ENCODE results near the gene NFASC. TPM values are rescaled to one million over a fixed set of nuclear protein-coding genes. Genes with fewer than 3 reads are reported as not detected.

Gene NFASC
- total RNA-seq, 2 experiments from 2014 or later: not detected

DNA sequence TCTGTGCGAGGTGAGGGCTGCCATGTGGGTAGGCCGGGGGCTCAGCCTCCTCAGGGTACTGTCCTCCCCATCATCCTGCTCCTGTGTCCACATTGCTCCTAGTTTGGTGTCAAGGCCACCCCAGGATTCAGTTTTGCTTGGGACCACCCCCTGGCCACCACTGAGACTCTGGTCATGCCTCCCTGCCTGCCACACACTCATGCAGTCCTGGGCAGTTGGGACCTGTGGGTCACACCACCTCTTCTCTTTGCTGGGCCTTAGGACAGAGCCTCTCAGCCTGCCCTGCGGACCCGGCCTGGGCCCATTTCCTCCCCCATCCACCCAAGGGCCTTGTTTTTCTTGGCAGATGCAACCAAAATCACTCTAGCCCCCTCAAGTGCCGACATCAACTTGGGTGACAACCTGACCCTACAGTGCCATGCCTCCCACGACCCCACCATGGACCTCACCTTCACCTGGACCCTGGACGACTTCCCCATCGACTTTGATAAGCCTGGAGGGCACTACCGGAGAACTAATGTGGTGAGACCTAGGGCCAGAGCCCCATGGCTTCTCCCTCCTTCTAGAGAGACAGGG lies 194.2 kb downstream of the NFASC start:
- H3K4me3 Mint-ChIP-seq: no peak overlapping the region
- CTCF ChIA-PET: no interaction called here
- POLR2A ChIA-PET: no interaction called here
- H3K36me3 ChIP-seq (ENCODE audit: insufficient read depth, low read length): no peaks in the 10 kb centered on the region
- peaks cover 6% of the 10 kb centered on the region for H3K4me1 ChIP-seq (ENCODE audit: insufficient read depth, low read length)
- H3K9me3 ChIP-seq (ENCODE audit: control insufficient read depth in 1 of 2, insufficient read depth in 1 of 2, low read length in 2 of 2): no peaks in the 10 kb centered on the region
- DNase-seq (peak in 1 of 14 experiments; percentile 23), ATAC-seq (ENCODE audit: poor library complexity) (no peak)
- no peak overlapping the region for H3K27ac ChIP-seq (ENCODE audit: low read depth in 1 of 2, low read length in 2 of 2)
- no peaks in the 10 kb centered on the region for H3K36me3 Mint-ChIP-seq (ENCODE audit: low read depth)
- H3K27me3 Mint-ChIP-seq: no peaks in the 10 kb centered on the region
- no peak overlapping the region for H3K4me3 ChIP-seq (ENCODE audit: low read length)
- H3K27ac Mint-ChIP-seq: no peak overlapping the region
- H3K27me3 ChIP-seq (ENCODE audit: control insufficient read depth in 1 of 2, insufficient read depth in 2 of 2, low read length in 2 of 2): no peaks in the 10 kb centered on the region
- intact Hi-C loops (cut with DNase I, micrococcal nuclease): loop anchor here (5.0 kb wide), 2 partner anchors 192 to 498 kb away; no protein-coding TSS in a partner anchor
- no peaks in the 10 kb centered on the region for H3K9me3 Mint-ChIP-seq
- TF ChIP-seq, protein P1, sequence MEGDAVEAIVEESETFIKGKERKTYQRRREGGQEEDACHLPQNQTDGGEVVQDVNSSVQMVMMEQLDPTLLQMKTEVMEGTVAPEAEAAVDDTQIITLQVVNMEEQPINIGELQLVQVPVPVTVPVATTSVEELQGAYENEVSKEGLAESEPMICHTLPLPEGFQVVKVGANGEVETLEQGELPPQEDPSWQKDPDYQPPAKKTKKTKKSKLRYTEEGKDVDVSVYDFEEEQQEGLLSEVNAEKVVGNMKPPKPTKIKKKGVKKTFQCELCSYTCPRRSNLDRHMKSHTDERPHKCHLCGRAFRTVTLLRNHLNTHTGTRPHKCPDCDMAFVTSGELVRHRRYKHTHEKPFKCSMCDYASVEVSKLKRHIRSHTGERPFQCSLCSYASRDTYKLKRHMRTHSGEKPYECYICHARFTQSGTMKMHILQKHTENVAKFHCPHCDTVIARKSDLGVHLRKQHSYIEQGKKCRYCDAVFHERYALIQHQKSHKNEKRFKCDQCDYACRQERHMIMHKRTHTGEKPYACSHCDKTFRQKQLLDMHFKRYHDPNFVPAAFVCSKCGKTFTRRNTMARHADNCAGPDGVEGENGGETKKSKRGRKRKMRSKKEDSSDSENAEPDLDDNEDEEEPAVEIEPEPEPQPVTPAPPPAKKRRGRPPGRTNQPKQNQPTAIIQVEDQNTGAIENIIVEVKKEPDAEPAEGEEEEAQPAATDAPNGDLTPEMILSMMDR (IDR thresholded peaks at IDR 0.05): no peak
- H3K4me1 Mint-ChIP-seq (ENCODE audit: low read depth): no peaks in the 10 kb centered on the region

DNA sequence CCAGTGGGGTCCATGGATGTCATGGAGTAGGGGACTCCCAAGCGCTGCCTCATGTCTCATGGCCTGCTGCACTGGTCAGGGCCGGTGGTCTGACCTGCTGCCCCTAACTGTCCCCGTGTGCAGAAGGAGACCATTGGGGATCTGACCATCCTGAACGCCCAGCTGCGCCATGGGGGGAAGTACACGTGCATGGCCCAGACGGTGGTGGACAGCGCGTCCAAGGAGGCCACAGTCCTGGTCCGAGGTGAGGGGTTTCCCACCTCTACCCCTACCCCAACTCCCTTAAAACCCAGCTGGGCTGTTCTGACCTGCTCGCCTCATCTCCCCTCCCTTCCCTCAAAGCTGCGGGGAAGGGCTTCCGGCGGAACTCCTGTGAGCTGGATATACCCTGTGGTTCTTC lies 195.0 kb downstream of the NFASC start:
- no peak overlapping the region for H3K27ac Mint-ChIP-seq
- POLR2A ChIA-PET: no interaction called here
- Histone ChIP-seq H3K4me3 (ENCODE audit: low read length) (no peak overlapping the region), H3K27ac (ENCODE audit: low read depth in 1 of 2, low read length in 2 of 2) (no peak overlapping the region), H3K4me1 (ENCODE audit: insufficient read depth, low read length) (peaks cover 6% of the 10 kb centered on the region), H3K9me3 (ENCODE audit: control insufficient read depth in 1 of 2, insufficient read depth in 1 of 2, low read length in 2 of 2) (no peaks in the 10 kb centered on the region), H3K27me3 (ENCODE audit: control insufficient read depth in 1 of 2, insufficient read depth in 2 of 2, low read length in 2 of 2) (no peaks in the 10 kb centered on the region), H3K36me3 (ENCODE audit: insufficient read depth, low read length) (no peaks in the 10 kb centered on the region)
- DNase-seq (peak in 1 of 14 experiments; percentile 23), ATAC-seq (ENCODE audit: poor library complexity) (no peak)
- no peaks in the 10 kb centered on the region for H3K9me3 Mint-ChIP-seq
- CTCF ChIA-PET: no interaction called here
- intact Hi-C loops (cut with DNase I, micrococcal nuclease): no loop called here
- H3K4me1 Mint-ChIP-seq (ENCODE audit: low read depth): no peaks in the 10 kb centered on the region
- no peak overlapping the region for H3K4me3 Mint-ChIP-seq
- TF ChIP-seq, protein P1 (IDR thresholded peaks at IDR 0.05): no peak
- no peaks in the 10 kb centered on the region for H3K27me3 Mint-ChIP-seq
- H3K36me3 Mint-ChIP-seq (ENCODE audit: low read depth): no peaks in the 10 kb centered on the region

DNA sequence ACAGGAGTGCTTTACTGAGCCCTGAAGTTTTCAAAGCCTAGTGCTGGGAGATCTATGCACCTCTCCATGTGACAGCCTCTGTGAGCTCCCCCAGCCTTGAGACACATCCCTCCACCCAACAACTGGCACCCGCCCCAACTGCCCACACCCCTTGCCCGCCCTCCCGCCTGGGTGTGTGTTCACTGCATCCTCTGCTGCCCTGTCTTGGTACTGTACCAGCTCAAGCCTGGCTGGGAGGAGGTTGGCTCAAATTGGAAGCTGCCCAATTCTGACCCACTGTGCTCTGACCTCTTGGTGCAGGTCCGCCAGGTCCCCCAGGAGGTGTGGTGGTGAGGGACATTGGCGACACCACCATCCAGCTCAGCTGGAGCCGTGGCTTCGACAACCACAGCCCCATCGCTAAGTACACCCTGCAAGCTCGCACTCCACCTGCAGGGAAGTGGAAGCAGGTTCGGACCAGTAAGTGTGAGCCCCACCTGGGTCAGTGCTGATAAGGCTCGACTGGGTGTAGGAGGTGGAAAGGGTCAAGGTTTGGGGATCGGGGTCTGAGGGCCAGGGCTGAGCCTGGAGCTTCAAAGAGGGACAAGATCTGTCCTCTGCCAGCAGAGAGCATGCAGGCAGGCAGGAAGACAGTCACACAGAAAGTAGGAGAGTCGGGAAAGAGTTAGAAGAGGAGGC lies 195.6 kb downstream of the NFASC start:
- no peaks in the 10 kb centered on the region for H3K36me3 ChIP-seq (ENCODE audit: insufficient read depth, low read length)
- Mint-ChIP-seq H3K27ac (no peak overlapping the region), H3K4me1 (ENCODE audit: low read depth) (no peaks in the 10 kb centered on the region), H3K36me3 (ENCODE audit: low read depth) (no peaks in the 10 kb centered on the region), H3K27me3 (no peaks in the 10 kb centered on the region), H3K9me3 (no peaks in the 10 kb centered on the region), H3K4me3 (no peak overlapping the region)
- DNase-seq (peak in 1 of 14 experiments; percentile 19), ATAC-seq (ENCODE audit: poor library complexity) (peak; percentile 40)
- intact Hi-C loops (cut with DNase I, micrococcal nuclease): no loop called here
- no peaks in the 10 kb centered on the region for H3K27me3 ChIP-seq (ENCODE audit: control insufficient read depth in 1 of 2, insufficient read depth in 2 of 2, low read length in 2 of 2)
- POLR2A ChIA-PET: no interaction called here
- H3K4me3 ChIP-seq (ENCODE audit: low read length): no peak overlapping the region
- TF ChIP-seq, protein P1 (IDR thresholded peaks at IDR 0.05): no peak
- no peak overlapping the region for H3K27ac ChIP-seq (ENCODE audit: low read depth in 1 of 2, low read length in 2 of 2)
- no peaks in the 10 kb centered on the region for H3K9me3 ChIP-seq (ENCODE audit: control insufficient read depth in 1 of 2, insufficient read depth in 1 of 2, low read length in 2 of 2)
- CTCF ChIA-PET: no interaction called here
- H3K4me1 ChIP-seq (ENCODE audit: insufficient read depth, low read length): peaks cover 5% of the 10 kb centered on the region
